IPS DF 6.9 (cell line): ENCODE results near the gene ELOVL3.
"Not testable (repeated sequence)": the region's sequence is repeated elsewhere in the genome, so short reads cannot be mapped to it uniquely, and the experiment has no call there.

Experiments
- DNase-seq: peaks from one replicate; pipeline ENCODE4 v3.0.0-alpha.2; 2013; ENCODE audit warnings: low read depth, low spot score
- H3K27ac ChIP-seq: one replicate; pipeline ENCODE4 v1.5.1; 2013; ENCODE audit warnings: low read length, control low read depth
- H3K27me3 ChIP-seq: 2 replicates; pipeline ENCODE4 v1.6.1; 2013; ENCODE audit warnings: mild to moderate bottlenecking, low read length; ENCODE audit not compliant: control insufficient read depth, insufficient read depth
- H3K36me3 ChIP-seq: 2 replicates; pipeline ENCODE4 v1.6.1; 2013; ENCODE audit warnings: low read length; ENCODE audit not compliant: control insufficient read depth, insufficient read depth
- H3K4me1 ChIP-seq: 2 replicates; pipeline ENCODE4 v1.6.1; 2013; ENCODE audit warnings: low read length; ENCODE audit not compliant: control insufficient read depth, insufficient read depth
- H3K4me3 ChIP-seq: 2 replicates; pipeline ENCODE4 v1.5.1; 2013; ENCODE audit warnings: mild to moderate bottlenecking, low read length
- H3K9me3 ChIP-seq: 2 replicates; pipeline ENCODE4 v1.6.1; 2013; ENCODE audit warnings: low read length, inconsistent platforms; ENCODE audit not compliant: control insufficient read depth, insufficient read depth
- WGBS: extraction: QIAGEN DNeasy Blood & Tissue Kit; methylation state at CpG from one replicate; pipeline ENCODE4 v1.1.7; 2013; ENCODE audit warnings: mixed read lengths, missing lambda C conversion rate; ENCODE audit not compliant: insufficient read length, insufficient coverage; 5-methylcytosine and 5-hydroxymethylcytosine counted together

ELOVL3 gene

GRCh38 chr10:102198027-102198426, 28.1 kb upstream of the ELOVL3 start:
- H3K36me3 ChIP-seq: no peaks in the 10 kb centered on the region
- no peaks in the 10 kb centered on the region for H3K27me3 ChIP-seq
- WGBS: no CpG with 5 or more reads among the region's 2 CpGs
- no peak overlapping the region for H3K27ac ChIP-seq
- no peaks in the 10 kb centered on the region; the same call in 1 of the 2 replicates for H3K9me3 ChIP-seq
- H3K4me1 ChIP-seq: no peaks in the 10 kb centered on the region
- H3K4me3 ChIP-seq: no peak overlapping the region
- no peak for DNase-seq

DNA sequence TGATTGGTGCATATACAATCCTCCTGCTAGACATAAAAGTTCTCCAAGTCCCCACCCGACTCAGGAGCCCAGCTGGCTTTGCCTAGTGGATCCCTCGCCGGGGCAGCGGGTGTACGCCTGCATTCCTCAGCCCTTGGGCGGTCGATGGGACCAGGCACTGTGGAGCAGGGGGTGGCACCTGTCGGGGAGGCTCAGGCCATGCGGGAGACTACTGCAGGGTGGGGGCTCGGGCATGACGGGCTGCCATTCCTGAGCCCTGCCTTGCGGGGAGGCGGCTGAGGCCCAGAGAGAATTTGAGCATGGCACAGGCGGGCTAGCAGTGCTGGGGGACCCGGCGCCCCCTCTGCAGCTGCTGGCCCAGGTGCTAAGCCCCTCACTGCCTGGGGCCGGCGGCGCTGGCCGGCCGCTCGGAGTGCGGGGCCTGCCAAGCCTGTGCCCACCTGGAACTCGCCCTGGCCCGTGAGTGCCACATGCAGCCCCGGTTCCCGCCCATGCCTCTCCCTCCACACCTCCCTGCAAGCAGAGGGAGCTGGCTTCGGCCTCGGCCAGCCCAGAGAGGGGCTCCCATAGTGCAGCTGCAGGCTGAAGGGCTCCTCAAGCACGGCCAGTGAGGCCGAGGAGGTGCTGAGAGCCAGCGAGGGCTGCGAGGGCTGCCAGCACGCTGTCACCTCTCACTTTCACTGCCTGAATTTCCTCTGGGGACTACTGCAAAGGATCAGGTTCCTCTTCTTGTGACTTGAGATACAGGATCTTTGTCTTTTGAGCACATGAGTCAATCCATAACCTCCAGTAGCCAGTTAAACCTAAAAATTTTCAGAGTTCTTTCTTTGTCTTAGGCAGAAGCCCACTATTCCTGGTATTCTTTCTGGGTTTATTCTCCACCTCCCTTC, 25.1 kb upstream of the ELOVL3 start:
- peaks cover 2% of the 10 kb centered on the region for H3K9me3 ChIP-seq
- H3K4me1 ChIP-seq: no peaks in the 10 kb centered on the region
- no peaks in the 10 kb centered on the region for H3K36me3 ChIP-seq
- H3K4me3 ChIP-seq: no peak overlapping the region
- no peaks in the 10 kb centered on the region for H3K27me3 ChIP-seq
- WGBS: no CpG with 5 or more reads among the region's 34 CpGs
- H3K27ac ChIP-seq: no peak overlapping the region
- DNase-seq: no peak

DNA sequence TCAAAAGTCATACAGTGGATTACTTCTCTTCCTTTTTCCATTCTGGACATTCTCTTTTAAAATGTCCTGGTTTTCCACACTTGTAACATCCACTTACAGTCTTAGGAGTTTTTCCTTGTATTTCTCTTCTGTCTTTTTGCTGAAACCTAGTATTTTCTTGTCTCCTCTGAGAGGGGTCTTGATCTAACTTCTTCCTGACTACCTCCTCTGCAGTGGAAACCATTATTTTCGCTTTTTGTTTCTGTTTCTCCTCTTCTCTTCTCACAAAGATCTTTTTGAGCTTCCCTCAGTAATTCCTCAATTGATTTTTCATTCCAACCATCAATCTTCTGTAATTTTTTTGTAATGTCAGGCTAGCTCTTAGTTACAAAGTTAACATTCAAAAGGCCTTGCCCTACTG, 23.7 kb upstream of the ELOVL3 start:
- no peaks in the 10 kb centered on the region for H3K36me3 ChIP-seq
- no peaks in the 10 kb centered on the region for H3K4me1 ChIP-seq
- peaks cover 2% of the 10 kb centered on the region; the same call in 1 of the 2 replicates for H3K9me3 ChIP-seq
- no peak overlapping the region for H3K27ac ChIP-seq
- WGBS: no CpG with 5 or more reads among the region's 1 CpG
- H3K27me3 ChIP-seq: no peaks in the 10 kb centered on the region
- no peak for DNase-seq
- no peak overlapping the region for H3K4me3 ChIP-seq

GRCh38 chr10:102208311-102209035, 17.6 kb upstream of the ELOVL3 start:
- H3K9me3 ChIP-seq: peaks cover 2% of the 10 kb centered on the region; the same call in 1 of the 2 replicates
- no peak overlapping the region for H3K27ac ChIP-seq
- WGBS: no CpG with 5 or more reads among the region's 5 CpGs
- no peak for DNase-seq
- no peaks in the 10 kb centered on the region for H3K27me3 ChIP-seq
- no peak overlapping the region for H3K4me3 ChIP-seq
- H3K36me3 ChIP-seq: no peaks in the 10 kb centered on the region
- H3K4me1 ChIP-seq: no peaks in the 10 kb centered on the region

- H3K27ac ChIP-seq: no peak overlapping the region
- H3K27me3 ChIP-seq: no peaks in the 10 kb centered on the region
- WGBS: no CpG with 5 or more reads among the region's 3 CpGs
- no peak overlapping the region for H3K4me3 ChIP-seq
- no peaks in the 10 kb centered on the region for H3K4me1 ChIP-seq
- no peaks in the 10 kb centered on the region for H3K9me3 ChIP-seq
- no peak for DNase-seq
- H3K36me3 ChIP-seq: no peaks in the 10 kb centered on the region
Measured at GRCh38 chr10:102211615-102212299, 14.3 kb upstream of the ELOVL3 start.

GRCh38 chr10:102213599-102213998, 12.5 kb upstream of the ELOVL3 start:
- DNase-seq, H3K4me1 ChIP-seq, H3K27ac ChIP-seq, H3K4me3 ChIP-seq, H3K27me3 ChIP-seq, H3K9me3 ChIP-seq, H3K36me3 ChIP-seq: not testable (repeated sequence)
- WGBS: no CpG with 5 or more reads among the region's 4 CpGs

- DNase-seq: no peak
- Histone ChIP-seq H3K4me3 (no peak overlapping the region), H3K9me3 (no peaks in the 10 kb centered on the region), H3K4me1 (no peaks in the 10 kb centered on the region), H3K36me3 (no peaks in the 10 kb centered on the region), H3K27me3 (no peaks in the 10 kb centered on the region), H3K27ac (no peak overlapping the region)
- no CpG with 5 or more reads among the region's 5 CpGs for WGBS
Measured at GRCh38 chr10:102219370-102219769, 6.7 kb upstream of the ELOVL3 start.

DNA sequence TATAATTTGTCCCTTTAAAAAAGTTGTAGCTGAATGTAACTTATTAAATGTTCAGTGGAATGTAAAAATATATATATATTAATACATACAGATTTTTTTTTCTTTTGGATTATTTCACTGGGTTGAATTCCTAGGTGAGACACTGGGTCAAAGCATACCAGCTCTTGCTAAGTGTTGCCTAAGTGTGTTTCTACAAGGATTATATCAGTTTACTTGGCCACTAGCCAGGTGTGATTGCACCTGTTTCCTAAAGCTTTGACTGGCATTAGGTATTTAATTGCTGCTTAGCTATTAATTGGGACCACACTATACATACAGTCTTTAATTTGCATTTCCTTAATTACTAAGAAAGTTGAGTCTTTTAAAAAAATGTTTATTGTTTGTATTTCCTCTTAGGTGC, 5.5 kb upstream of the ELOVL3 start:
- H3K27ac ChIP-seq: no peak overlapping the region
- no peak for DNase-seq

GRCh38 chr10:102222797-102223196, 3.3 kb upstream of the ELOVL3 start:
- no peak overlapping the region for H3K27ac ChIP-seq
- H3K4me1 ChIP-seq: 0 out of 2 replicates have a peak, but pooled peaks cover 1% of the 10 kb centered on the region
- H3K9me3 ChIP-seq: no peaks in the 10 kb centered on the region
- WGBS: no CpG with 5 or more reads among the region's 5 CpGs
- H3K36me3 ChIP-seq: no peaks in the 10 kb centered on the region
- no peak overlapping the region for H3K4me3 ChIP-seq
- no peak for DNase-seq
- peaks cover 16% of the 10 kb centered on the region for H3K27me3 ChIP-seq

More for the DNA sequence above, 5.5 kb upstream of the ELOVL3 start:
- Histone ChIP-seq H3K27me3 (no peaks in the 10 kb centered on the region), H3K36me3 (no peaks in the 10 kb centered on the region), H3K9me3 (no peaks in the 10 kb centered on the region), H3K4me3 (no peak overlapping the region), H3K4me1 (no peaks in the 10 kb centered on the region)

- H3K4me3 ChIP-seq: no peak overlapping the region
- no CpG with 5 or more reads among the region's 8 CpGs for WGBS
- H3K9me3 ChIP-seq: no peaks in the 10 kb centered on the region
- H3K4me1 ChIP-seq: 0 out of 2 replicates have a peak, but pooled peaks cover 1% of the 10 kb centered on the region
- peaks cover 37% of the 10 kb centered on the region for H3K27me3 ChIP-seq
- no peaks in the 10 kb centered on the region for H3K36me3 ChIP-seq
- no peak for DNase-seq
- H3K27ac ChIP-seq: no peak overlapping the region
Measured at GRCh38 chr10:102226542-102226870, 407 bp downstream of the ELOVL3 start.
